DMS114 treated with DMSO at 0.1 percent for 48 hours (cell line): ENCODE results near the gene USP31.

Experiments used
- DNase-seq: peaks from one replicate; lab custom pipeline; 2025; ENCODE audit not compliant: unreplicated experiment; lab: John Stamatoyannopoulos, UW

Gene USP31

DNA sequence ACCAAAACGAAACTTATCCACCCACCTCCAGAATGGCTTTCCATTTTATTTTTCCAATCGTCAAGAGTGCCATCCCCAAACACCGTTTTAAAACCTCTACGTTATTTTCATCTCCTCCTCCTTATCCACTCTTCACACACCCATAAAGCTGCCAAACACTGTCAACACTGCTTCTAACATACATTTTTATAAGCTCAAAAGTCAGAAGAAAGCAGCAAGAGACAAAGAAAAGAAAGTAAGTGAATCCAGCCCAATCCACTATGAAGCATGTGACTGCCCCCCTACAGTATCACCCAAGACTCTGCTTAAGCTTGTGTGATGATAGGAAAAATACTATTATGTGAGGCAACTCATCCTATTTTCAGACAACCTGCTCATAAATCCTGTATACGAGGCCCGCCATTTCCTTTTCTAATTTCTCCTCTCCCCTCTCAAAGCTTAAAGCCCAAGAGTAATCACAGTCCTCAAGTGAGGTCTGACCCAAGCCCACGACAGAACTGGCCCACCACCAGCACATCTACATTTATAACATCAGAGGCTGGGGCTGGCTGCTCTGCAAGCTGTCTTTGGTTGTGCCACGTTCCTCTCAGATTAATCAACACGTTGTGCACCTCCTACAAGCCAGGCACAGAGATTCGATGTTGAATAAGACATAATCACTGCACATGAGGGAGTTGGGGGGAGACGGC, 16.3 kb downstream of the USP31 start:
- no peak for DNase-seq

DNA sequence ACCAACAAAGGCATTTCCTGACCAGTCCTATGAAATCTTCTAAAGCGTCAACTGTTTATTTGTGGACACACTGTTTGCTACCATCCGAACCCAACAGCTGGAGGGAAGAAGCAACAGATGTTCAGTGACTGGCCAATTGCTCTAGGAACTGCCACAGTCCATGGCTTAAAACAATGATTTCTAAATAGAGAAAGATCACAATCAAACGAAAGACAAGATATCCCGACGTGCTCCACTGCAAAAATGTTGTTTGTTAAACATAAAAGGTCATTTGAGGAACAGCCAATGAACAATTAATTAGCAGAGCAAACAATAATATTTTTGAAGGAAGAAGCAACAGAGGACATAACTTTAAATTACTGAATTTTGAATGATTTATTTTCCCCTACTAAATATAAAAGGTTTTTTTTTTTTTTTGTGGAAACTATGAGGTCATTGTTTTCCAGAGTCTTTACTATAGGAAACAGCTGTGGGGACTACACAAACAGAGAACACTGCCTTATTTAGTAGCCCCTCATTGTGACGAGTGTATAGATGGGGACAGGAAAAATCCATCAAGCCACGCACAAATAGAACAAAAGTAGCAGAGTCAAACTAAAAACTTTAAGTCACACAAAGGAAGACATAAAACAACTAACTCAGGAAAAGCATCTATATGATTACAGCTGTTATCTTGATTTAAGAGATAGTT, 17.2 kb downstream of the USP31 start:
- DNase-seq: no peak

DNA sequence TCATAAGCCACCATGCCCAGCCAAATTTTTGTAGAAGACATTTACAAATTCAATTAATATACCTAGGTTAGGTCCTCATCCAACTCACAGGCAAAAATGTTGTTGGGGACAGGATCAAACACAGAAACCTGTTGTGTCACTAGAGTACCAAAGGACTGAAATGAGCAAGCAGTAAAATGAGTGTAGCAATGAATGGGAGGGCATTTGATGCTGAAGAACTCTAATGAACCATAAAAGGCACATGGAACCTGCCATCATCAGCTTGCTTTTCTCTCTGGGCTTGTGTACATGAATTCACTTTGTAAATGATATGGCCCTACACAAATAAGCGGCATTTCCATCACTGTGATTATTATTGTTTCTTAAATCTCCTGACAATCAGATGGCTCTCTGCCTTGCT, 17.8 kb downstream of the USP31 start:
- DNase-seq: no peak

DNA sequence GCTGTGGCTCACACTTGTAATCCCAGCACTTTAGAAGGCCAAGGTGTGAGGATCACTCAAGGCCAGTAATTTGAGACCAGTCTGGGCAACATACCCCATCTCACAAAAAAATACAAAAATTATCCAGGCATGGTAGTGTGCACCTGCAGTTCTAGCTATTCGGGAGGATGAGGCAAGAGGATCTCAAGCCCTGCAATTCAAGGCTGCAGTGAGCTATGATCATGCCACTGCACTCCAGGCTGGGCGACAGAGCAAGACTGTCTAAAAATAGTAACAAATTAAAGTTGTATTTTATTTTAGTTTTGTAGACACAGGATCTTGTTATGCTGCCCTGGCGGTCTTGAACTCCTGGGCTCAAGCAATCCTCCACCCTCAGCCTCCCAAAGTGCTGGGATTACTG, 18.2 kb downstream of the USP31 start:
- DNase-seq: no peak

DNA sequence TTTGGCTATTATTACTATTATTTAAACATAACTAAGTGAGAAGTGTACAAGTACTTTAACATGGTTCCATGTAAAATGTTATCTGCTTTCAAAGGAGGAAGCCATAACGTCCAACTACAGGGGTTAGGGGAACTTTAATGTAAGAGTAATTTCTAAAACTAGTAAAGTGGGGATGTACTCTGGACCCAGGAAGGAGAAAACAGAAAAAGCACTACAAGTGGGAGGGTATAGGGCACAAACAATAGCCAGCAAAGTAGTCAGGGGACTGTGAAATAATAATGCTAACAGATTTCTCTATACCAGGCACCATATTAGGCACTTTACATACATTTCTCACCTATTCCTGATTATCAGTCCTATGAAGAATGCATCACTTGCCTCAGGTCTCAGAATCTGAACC, 19.6 kb downstream of the USP31 start:
- DNase-seq: no peak

DNA sequence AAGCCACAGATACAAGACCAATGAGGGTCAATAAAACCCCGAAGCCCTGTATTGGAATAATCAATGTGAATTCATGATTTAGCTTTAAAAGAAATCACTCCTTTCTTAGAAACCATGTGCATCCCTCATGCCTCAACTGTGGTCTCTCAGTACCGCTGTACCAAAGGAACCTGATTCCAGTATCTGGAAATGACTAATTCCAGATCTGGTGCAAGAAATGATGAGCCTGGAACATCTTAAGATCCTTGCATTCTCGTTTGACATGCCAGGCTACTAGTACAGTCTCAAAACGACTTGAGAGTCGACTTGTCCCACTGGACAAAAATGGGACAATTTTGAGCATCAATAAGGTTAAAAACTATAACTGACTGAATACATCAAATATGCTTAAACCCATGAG, 21.2 kb downstream of the USP31 start:
- no peak for DNase-seq

DNA sequence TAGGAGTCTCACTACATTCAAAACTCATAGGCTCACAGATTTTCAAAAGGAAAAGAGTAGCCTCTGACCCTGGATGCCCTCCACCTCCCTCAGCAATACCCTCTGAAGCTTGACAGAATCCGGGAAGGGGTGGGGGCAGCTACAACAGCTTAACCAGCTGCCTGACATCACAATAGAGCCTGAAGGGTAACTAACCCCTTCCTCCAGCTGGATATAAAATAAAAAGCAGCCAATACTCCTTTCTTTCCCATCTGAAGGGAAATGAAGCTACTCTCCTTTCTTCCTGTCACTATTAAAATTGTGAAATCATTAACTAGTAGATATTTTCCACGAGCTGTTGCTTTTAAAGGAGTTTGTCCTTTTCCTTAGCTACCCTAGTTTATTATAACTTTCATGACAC, 24.0 kb downstream of the USP31 start:
- DNase-seq: no peak

DNA sequence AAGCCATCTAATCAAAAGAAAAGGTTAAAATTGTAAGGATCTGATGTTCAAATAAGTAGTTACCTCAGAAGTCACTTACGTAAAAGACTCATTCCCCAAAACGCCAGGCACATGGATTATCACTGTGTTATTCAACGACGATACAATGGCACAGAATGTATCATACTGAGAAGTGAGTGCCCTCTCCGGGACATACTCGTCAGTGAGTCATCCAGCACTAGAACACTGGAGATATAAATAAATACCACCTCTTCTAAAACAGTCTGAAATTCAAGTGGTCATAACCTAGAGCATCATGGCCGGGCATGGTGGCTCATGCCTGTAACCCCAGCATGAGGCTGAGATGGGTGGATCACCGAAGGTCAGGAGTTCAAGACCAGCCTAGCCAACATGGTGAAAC, 24.9 kb downstream of the USP31 start:
- no peak for DNase-seq

DNA sequence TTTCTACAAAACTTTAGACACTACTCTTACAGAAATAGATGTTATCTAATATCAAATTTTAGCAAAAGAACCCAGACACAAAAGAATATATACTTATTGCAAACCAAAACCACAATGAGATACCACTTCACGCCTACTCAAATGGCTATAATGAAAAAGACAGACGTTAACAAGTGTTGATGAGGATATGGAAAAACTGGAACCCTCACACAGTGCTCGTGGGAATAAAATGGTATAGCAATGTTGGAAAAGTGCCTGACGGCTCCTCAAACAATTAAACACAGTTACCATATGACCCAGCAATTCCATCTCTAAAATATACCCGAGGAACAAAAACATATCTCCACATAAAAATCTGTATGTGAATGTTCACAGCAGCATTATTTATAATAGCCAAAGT, 27.1 kb downstream of the USP31 start:
- no peak for DNase-seq

DNA sequence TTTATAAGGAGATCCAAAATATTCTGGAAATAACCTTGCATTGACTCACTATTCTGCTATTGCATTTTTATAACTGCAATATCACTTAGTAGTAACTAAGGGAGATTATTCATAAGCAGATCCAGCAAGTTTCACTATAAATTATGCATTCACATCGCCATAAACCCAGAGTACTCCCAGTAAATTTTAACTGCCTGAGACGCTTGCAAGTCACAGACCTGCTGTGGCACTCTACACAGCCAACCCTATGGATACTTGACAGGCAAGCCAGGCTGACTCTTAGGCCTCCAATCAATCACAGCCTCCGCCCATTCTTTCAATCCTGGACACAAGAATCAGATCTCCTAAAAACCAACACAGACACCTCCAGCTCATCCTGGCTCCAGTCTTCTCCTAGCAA, 28.2 kb downstream of the USP31 start:
- no peak for DNase-seq

DNA sequence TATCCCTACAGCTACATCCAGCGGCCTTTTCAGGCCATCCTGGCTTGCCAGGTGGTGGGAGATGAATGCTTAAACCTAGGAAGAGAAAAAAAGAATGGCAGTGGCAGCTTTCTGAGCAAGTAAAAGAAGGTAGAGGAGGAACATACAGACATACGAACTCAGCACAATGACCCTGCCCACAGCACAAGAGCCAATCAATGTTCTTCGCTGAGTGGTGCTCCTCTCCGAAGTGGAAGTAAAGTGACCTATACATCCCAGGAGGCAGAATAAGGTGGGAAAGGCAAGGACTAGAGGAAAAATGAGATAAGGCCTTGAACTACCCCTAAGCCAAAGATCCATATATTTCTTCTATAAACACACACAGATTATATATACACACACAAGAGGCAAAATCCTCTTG, 28.7 kb downstream of the USP31 start:
- DNase-seq: no peak

DNA sequence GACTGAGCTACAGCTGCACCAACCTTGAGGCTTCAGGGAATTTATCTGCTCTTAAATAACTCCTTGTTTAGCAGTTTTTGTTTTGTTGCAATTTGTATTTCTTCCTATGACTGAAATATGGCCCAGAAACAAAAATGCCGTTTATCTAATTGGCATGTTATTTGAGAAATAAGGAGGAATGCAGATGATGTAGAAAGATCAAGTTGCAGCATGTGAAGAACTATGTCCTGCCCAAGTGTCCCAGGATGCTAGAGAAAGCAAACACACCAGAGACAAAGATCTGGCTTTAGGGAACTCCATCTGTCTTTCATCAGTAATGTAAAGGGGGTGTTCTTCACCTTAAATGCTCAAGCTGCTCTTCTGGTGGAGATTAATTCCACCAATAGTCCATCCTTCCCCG, 29.7 kb downstream of the USP31 start:
- no peak for DNase-seq

DNA sequence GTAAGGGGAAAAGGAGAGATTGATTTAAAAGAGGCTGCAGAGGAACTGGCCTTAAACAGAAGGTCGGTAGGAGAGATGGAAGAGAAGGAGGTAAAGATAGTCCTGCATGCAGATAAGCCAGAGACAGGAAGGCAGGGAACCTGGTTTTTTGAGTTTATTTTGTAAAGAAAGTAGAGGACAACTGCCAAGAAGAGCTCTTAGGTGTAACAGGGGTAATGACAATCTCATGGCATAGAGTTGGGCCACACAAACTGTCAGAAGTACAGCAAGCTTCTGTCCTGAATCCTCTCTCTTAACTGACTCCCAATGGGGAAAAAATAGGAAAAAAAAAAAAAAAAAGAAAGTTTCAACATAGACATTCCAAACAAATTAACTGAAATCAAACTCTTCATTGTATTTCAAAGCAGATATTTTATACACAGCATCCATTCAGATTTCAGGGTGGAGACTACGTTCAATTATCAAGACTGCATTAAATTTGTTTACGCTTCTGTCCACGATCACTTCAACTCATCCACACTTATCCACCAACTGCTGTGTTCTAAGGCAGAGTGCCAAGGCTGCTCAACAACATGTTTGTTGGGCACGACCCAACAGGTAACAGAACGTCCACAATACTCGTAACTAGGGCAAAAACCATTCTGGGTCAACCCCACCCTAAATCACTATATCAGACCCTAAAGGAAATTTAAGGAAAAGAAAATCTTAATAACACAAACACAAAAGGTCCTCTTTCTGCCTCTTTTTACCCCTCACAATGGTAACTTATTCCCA, 34.9 kb downstream of the USP31 start:
- no peak for DNase-seq

DNA sequence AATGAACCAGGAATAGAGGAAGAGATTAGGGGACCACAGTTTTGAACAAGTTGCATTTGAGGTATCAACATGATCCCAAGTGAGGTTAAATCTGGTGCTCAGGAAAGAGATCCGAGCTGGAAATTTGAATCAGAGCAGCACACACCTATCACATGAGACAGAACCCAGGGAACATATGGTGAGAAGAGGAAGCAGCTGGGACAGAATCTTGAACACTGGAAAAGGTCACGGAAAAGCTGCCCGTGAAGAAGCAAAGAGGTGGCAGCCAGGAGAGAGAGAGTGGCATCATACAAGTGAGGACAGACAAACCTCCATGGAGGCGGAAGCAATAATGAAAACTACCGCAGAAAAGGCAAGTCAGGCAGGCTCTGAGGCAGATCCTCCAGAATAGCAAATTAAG, 36.1 kb downstream of the USP31 start:
- DNase-seq: no peak

DNA sequence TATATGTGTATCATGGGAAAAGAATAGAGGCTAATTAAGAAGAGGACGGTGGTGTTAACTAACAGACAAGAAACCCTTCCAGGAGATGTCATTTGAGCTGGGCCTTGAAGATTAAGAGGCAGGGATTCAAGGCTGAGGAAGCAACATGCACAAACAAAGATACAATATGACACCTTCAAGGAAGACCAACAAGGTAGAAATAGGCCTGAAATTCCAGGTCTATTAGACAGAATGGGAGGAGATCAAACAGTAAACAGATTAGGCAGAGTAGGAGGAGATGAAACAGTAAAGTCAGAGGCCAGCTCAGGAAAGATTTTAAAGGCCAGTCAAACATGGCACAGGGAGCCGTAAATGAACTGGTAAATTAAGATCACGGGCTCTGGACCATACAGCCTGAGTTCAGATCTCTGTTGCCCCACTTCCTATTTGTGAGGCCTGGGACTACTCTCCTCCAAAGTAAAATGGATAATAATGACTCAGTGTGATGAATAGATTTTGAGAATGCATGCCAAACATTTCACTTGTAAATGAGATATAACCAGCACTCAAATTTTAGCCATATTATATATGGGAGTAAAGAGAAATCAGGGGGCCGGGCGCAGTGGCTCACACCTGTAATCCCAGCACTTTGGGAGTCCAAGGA, 38.9 kb downstream of the USP31 start:
- DNase-seq: no peak

DNA sequence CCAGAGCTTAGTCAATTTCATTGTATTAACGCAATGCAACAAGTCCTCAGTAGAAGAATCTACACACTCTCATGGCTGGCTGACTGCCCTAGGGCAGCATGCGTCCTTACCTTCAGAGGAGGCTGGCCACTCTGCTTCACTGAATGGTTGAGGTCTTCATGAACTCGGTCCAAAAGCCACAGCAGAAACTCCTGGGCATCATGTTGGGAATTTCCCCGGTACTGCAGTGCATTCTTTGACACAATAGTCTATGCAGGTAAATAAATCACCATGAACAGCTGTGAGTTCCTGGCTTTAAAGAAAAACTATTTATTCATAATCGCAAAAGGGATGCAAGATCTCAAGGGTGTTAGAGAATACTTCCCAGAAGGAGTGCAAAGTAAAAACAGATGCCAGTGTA, 41.3 kb downstream of the USP31 start:
- no peak for DNase-seq

DNA sequence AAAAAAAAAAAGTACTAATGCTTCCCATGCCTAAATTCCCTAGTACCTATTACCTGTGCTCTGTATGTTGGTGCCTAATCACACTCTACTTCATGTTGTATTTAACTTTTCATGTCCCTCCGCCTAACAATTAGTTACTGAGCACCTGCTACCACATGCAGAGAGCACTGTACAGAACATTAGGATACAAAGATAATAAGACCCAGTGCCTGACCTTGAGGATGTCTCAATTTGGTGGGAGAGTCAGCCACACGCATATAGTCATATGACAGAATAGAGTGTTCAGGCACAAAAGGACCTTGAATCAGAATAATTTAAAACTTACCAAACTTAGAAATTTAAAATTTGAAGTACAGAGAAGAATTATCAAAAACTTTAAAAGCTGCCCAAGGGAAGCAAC, 42.1 kb downstream of the USP31 start:
- no peak for DNase-seq

DNA sequence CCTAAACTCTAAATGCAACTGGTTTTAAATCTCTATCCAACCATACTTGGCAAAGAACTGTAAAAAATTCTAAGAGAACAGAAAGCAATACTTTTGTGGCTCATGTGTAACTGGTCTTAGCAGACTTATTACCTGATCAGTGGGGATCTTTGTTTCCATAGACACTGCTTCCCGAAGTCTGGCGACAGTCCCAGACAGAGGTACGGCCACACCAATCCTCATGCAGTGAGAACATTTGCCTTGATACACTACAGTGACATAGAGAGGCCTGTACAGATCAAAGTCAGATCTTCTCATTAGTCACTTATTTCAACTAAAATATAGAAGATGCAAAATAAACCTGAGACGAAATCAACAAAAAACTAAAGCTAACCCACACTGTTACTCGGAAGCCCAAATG, 43.9 kb downstream of the USP31 start:
- DNase-seq: no peak

DNA sequence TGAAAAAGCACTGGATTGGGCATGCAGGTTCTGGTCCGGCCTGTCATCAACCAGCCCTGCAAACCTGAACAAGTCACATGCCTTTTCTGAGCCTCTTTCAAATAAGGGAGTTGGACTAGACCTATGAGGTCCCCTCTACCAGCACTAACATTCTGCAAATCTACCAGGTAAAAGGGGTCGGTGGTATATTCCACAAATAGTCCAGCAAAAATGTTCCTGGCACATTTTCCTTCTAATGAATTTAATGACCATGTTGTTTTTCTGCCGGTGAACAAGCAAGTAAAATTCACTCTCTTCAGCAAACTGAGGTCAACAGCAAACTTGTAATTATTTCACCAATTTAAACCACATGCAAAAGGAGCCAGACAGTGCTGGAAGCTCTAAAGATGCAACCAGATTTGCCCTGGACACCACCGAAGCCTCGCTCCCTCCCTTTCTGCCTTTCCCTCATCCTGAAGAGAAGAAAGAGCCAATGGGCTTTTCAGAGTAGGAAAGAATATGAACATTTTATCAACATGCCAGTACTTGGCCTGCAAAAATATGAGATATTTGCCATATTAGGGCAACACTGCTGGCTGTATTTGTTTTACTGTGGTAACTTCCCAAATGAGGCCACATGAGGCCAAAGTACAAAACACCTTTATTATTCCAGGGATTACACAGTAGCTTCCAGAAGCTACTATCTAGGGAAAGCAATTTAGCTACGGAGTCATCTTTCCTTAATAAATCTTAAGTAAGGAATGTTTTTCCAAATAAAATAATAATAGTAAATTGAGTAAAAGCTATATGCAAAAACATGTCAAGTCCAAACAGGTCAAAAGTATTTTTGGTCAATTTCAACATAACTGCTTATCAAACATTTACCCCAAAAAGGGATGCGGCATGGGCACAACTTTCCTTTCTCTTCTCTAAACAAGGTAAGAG, 45.0 kb downstream of the USP31 start:
- no peak for DNase-seq

DNA sequence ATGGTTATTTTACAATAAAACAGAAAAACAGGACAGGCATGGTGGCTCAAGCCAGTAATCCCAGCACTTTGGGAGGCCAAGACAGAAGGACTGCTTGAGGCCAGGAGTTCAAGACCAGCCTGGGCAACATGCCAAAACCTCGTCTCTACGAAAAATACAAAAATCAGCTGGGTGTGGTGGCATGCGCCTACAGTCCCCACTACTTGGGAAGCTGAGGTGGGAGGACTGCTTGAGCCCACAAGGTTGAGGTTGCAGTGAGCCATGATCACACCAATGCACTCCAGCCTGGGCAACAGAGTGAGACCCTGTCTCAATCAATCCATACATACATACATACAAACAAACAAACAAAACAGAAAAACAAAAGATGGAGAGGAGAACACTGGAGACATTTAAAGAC, 45.6 kb downstream of the USP31 start:
- DNase-seq: no peak
